ENCODE data around the gene TPT1.
"Not testable (repeated sequence)": the region's sequence is repeated elsewhere in the genome, so short reads cannot be mapped to it uniquely, and the experiment has no call there.

Gene TPT1

DNA sequence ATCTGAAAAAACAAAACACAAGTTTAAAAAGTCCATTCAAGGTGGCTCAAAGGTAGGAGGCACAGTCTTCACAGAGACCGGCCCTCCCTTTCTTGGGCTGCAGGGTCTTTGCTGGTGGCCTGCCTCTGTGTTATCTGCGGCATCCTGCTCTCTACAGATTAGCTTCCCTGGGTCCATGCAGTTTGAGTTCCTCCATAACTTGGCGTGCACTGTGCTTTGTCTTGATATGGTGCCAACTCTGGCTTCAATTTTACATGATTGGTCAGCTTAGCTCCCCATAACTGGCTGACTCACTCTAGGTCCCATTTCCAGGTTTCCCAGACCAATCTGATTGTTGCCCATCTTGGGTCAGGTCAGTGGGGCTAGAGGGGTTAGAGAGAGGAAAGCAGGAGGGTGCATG, 41.8 kb downstream of the TPT1 start:
- DNase-seq = no peak

DNA sequence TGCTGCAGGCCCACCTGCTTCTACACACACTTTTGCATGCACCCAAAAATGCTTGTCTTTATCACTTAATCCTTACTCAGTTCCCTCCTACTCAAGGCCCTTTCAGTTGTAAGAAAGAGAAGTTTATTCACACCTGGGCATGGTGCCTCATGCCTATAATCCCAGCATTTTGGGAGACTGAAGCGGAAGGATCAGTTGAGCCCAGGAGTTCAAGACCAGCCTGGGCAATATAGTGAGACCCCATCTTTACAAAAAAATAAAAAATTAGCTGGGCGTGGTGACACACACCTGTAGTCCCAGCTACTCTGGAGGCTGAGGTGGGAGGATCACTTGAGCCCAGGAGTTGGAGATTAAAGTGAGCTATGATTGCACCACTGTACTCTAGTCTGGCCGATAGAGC, 42.4 kb downstream of the TPT1 start:
- not testable (repeated sequence) for DNase-seq

DNA sequence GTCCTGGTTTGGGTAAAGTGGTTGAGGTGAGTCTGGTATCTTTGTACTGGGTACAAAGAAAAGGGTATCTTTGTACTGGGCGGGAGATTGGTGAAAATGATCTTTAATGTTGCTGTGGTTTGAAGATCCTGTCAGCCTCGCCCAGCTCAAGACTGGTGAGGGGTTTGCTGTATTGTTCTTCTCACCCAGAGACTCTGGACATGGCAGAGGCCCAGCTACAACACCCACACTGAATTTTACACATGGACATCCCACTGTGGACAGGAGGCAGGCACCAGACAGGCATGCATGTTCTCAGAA, 42.8 kb downstream of the TPT1 start:
- no peak for DNase-seq

DNA sequence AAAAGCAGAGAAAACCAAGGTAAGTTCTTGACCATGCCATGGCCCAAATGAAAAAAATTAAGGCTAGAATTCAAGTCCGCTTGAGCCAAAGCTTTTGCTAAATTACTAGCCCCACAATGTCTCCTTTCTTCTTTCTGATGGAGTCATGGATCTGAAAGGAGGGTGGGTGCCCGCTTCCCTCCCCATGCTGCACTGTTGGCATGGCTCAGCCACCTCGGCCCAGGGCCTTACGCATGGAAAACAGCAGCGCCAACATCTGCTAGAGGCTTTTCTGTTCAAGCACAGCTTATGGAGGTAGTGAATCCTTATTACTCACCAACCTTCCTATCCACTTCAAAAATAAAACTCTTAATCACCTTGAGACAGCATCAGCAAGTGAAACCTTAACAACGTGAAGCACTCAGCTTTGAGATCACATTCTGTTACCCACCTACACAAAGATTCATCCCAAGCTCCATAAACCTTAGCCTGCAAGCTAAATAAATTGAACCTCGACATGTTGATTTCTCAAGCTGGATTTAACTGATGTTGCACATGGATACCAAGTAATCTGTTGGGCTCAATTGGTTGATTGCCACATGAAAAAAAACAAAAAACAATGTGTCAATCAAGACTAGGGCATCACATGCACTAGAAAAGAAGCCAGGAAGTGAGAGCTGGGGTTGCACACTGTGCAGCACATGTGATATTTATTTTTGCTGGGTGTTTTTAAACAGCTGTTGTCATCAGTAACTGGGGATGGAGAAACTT, 43.4 kb downstream of the TPT1 start:
- peak; percentile 38 for DNase-seq

DNA sequence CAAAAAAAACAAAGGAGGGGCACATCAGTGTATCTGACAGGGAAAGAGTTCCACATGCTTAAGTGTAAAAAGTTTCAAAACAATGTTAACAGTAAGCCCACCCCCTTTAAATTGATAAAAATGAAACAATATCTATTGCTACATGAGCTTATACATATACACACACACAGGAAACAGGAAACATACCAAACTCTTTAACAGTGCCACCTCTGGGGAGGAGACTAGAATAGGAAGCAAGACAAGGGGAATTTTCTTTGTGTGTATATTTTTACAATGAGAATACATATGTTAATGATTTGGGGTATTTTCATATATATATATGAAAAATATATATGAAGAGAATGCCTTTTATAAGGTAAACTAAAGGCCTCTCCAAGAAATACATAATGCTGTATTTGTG, 44.7 kb downstream of the TPT1 start:
- no peak for DNase-seq

DNA sequence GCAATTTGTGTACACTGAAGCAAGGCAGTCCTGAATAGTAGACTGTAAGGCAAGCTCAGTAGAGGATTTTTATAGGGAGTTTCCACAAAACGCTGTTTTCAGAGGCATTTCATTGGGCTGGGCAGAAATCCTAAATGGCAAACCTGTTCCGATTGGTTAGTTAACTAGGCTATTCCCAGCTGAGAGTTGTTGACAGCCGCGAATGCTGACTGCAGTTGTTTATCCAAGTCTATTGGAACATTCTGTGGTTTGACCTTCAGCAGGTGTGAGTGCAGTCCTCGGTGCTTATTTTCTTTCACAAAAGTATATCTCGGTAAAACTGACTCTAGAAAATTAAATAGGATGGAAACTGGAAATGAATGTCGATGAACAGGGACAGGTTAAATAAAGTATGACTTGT, 45.4 kb downstream of the TPT1 start:
- DNase-seq = no peak

DNA sequence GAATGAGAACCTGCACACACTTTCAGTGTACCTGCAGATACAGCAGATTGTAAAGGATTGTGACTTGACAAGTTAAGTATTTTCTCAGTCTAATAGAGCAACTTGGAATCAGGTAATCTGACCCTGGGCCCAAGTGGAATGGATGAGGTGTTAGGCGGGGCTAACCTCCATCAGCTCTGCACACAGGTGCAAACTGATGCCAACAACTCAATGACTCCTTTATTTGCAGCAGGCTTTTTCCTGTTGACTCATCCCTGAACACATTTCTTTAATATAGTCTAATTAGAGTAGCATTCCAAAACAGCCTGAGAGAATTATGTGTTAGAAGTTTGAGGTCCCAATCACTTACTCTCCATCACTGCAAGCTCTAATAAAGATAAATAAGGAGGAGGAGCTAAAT, 48.8 kb downstream of the TPT1 start:
- DNase-seq = no peak

DNA sequence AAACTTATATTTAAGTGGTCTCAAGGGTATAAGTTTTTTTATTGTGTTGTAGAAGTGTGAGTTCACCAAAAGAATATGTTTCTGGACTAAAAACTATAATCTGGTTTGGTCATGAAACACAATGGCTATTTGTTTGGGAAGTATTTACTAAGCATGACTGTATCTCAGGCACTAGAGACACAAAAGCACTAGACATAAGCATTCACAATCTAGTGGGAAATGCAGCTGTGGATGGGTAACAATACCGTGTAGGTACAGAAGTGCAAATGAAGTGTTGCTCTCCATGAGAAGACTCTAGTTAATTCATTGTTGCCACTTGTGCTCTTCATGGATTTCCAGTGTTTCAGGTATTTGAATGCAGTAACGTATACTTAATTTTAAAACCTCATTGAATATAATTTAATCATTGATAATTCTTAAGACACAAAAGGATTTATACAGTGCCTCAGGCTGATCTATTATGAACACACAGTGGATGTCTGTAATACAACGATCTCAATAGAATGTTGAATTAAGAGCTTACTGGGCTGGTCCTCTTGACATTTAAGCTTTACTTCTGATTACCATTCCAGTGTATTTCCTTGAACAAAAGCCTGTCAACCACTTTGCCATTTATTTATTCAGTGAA, 50.9 kb downstream of the TPT1 start:
- no peak for DNase-seq
